HEK293T (cell line): ENCODE results near the gene NQO1.

Source experiments
- ELF4 ChIP-seq: fragments of 450-650 bp; IDR thresholded peaks from 2 replicates; pipeline ENCODE4 v1.6.1; 2017; ENCODE audit warnings: antibody characterized with exemption
- FOXK2 ChIP-seq: fragments of 450-650 bp; IDR thresholded peaks from 2 replicates; pipeline ENCODE4 v1.6.1; 2016; ENCODE audit warnings: mild to moderate bottlenecking
- FOXM1 ChIP-seq: fragments of 450-650 bp; IDR thresholded peaks from 2 replicates; pipeline ENCODE4 v1.6.1; 2017; ENCODE audit warnings: mild to moderate bottlenecking, borderline replicate concordance
- HDGF ChIP-seq: fragments of 450-650 bp; IDR thresholded peaks from 2 replicates; pipeline ENCODE4 v1.6.1; 2017; ENCODE audit warnings: antibody characterized with exemption, borderline replicate concordance
- NFRKB ChIP-seq: fragments of 450-650 bp; IDR thresholded peaks from 2 replicates; pipeline ENCODE4 v1.6.1; 2016; ENCODE audit warnings: mild to moderate bottlenecking, moderate library complexity
- SUZ12 ChIP-seq: fragments of 450-650 bp; IDR thresholded peaks from 2 replicates; pipeline ENCODE4 v1.6.1; 2016; ENCODE audit warnings: mild to moderate bottlenecking

DNA sequence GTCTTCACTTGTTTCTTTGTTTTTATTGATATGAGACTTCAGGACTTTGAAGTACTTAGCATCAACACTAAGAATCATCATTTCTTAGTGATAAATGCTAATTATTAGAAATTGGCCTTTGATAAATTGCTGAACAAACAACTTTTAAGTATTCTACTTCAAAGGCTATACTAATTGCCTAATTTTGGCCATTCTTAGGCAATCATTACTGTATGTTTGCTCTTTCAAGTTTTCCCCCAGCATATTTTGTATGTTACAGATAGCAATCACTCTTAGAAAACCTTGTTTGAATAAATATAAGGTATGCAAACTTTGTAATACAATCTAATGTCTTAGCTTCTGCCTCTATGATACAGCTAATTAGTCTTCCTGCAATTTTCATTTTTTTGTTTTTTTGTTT, 46.0 kb downstream of the NQO1 start:
- TF ChIP-seq HDGF (no peak), SUZ12 (no peak), FOXK2 (no peak), NFRKB (no peak), FOXM1 (no peak), ELF4 (no peak)
